DOHH2 (cell line): ENCODE results near the gene DDX41.

Experiments
- H3F3A ChIP-seq: fragments of 200-600 bp; sonication (generic), shearing (Covaris generic); 2 replicates; pipeline ENCODE4 v1.6.0; 2016; ENCODE audit warnings: antibody characterized with exemption, mild to moderate bottlenecking; ENCODE audit not compliant: control insufficient read depth, insufficient read depth
- H3K27ac ChIP-seq: fragments of 200-600 bp; sonication (generic); 2 replicates; pipeline ENCODE4 v1.5.1; 2014; ENCODE audit warnings: low read depth, mild to moderate bottlenecking, low read length, moderate library complexity
- H3K27me3 ChIP-seq: fragments of 200-600 bp; sonication (generic); 2 replicates; pipeline ENCODE4 v1.6.1; 2014; ENCODE audit warnings: mild to moderate bottlenecking, low read length, mixed read lengths; ENCODE audit not compliant: control insufficient read depth
- H3K36me3 ChIP-seq: fragments of 200-600 bp; sonication (generic); 2 replicates; pipeline ENCODE4 v1.6.1; 2014; ENCODE audit warnings: mild to moderate bottlenecking, low read length, moderate library complexity, mixed read lengths; ENCODE audit not compliant: control insufficient read depth
- H3K4me1 ChIP-seq: fragments of 200-600 bp; sonication (generic); 2 replicates; pipeline ENCODE4 v1.6.1; 2014; ENCODE audit warnings: mild to moderate bottlenecking, low read length, mixed read lengths; ENCODE audit not compliant: control insufficient read depth
- H3K4me2 ChIP-seq: fragments of 200-600 bp; sonication (generic); 2 replicates; pipeline ENCODE4 v1.6.0; 2014; ENCODE audit warnings: mild to moderate bottlenecking, low read length, moderate library complexity
- H3K4me3 ChIP-seq: fragments of 200-600 bp; sonication (generic); 2 replicates; pipeline ENCODE4 v1.5.1; 2014; ENCODE audit warnings: mild to moderate bottlenecking, low read length, mixed read lengths
- H3K79me2 ChIP-seq: fragments of 200-600 bp; sonication (generic); 2 replicates; pipeline ENCODE4 v1.6.1; 2014; ENCODE audit warnings: mild to moderate bottlenecking, low read length, mixed read lengths; ENCODE audit not compliant: control insufficient read depth
- H3K9me2 ChIP-seq: fragments of 200-600 bp; sonication (generic); replicated peaks from 2 replicates; pipeline ENCODE4 v1.6.1; 2014; ENCODE audit warnings: mild to moderate bottlenecking, low read length, mixed read lengths; ENCODE audit not compliant: control insufficient read depth
- H3K9me3 ChIP-seq: fragments of 200-600 bp; sonication (generic); 2 replicates; pipeline ENCODE4 v1.6.1; 2014; ENCODE audit warnings: antibody characterized with exemption, low read length, mixed read lengths; ENCODE audit not compliant: control insufficient read depth, insufficient read depth
- H4K20me1 ChIP-seq: fragments of 200-600 bp; sonication (generic); 2 replicates; pipeline ENCODE4 v1.6.0; 2014; ENCODE audit warnings: low read depth, mild to moderate bottlenecking, antibody characterized with exemption, low read length, moderate library complexity; ENCODE audit not compliant: control insufficient read depth, insufficient read depth
- CTCF ChIP-seq: fragments of 200-600 bp; sonication (generic); IDR thresholded peaks from one replicate; pipeline ENCODE4 v1.5.1; 2014; ENCODE audit warnings: antibody characterized with exemption, mild to moderate bottlenecking, low read depth, low read length; ENCODE audit not compliant: poor library complexity, severe bottlenecking
- EZH2phosphoT487 ChIP-seq: fragments of 200-600 bp; sonication (generic); IDR thresholded peaks from 2 replicates; pipeline ENCODE4 v1.6.1; 2017; ENCODE audit warnings: borderline replicate concordance, mild to moderate bottlenecking, antibody characterized with exemption, low read length, moderate library complexity, mixed read lengths

DDX41 gene

GRCh38 chr5:177503351-177504085, 13.2 kb downstream of the DDX41 start:
- peak overlapping the region; percentile 61; the same call in 1 of the 2 replicates for H3K4me2 ChIP-seq
- TF ChIP-seq CTCF, result no peak
- TF ChIP-seq EZH2phosphoT487, result no peak
- peaks cover 69% of the 10 kb centered on the region for H3K4me1 ChIP-seq
- peaks cover 22% of the 10 kb centered on the region for H3K79me2 ChIP-seq
- no peaks in the 10 kb centered on the region for H3K9me2 ChIP-seq
- peaks cover 10% of the 10 kb centered on the region for H3K27me3 ChIP-seq
- peak overlapping the region; percentile 83 for H3K27ac ChIP-seq
- H3K4me3 ChIP-seq, result no peak overlapping the region
- H3K36me3 ChIP-seq, result peaks cover 67% of the 10 kb centered on the region
- H3F3A ChIP-seq, result peaks cover 31% of the 10 kb centered on the region
- peaks cover 8% of the 10 kb centered on the region; the same call in 1 of the 2 replicates for H4K20me1 ChIP-seq
- no peaks in the 10 kb centered on the region for H3K9me3 ChIP-seq

GRCh38 chr5:177502886-177503285, 13.9 kb downstream of the DDX41 start:
- H3K4me2 ChIP-seq, result peak overlapping the region; percentile 61
- H3K4me3 ChIP-seq, result peak overlapping the region; percentile 28
- peaks cover 61% of the 10 kb centered on the region for H3K36me3 ChIP-seq
- H3K27ac ChIP-seq, result peak overlapping the region; percentile 83
- H3K9me3 ChIP-seq, result no peaks in the 10 kb centered on the region
- peaks cover 31% of the 10 kb centered on the region for H3F3A ChIP-seq
- H3K27me3 ChIP-seq, result peaks cover 16% of the 10 kb centered on the region
- H4K20me1 ChIP-seq, result peaks cover 8% of the 10 kb centered on the region; the same call in 1 of the 2 replicates
- no peaks in the 10 kb centered on the region for H3K9me2 ChIP-seq
- TF ChIP-seq EZH2phosphoT487 (no peak), CTCF (no peak)
- peaks cover 69% of the 10 kb centered on the region for H3K4me1 ChIP-seq
- peaks cover 16% of the 10 kb centered on the region for H3K79me2 ChIP-seq

GRCh38 chr5:177501874-177502678, 14.7 kb downstream of the DDX41 start:
- Histone ChIP-seq H3K4me2 (peak overlapping the region; percentile 61), H3F3A (peaks cover 31% of the 10 kb centered on the region), H3K79me2 (peaks cover 8% of the 10 kb centered on the region), H3K4me1 (peaks cover 63% of the 10 kb centered on the region), H4K20me1 (peaks cover 8% of the 10 kb centered on the region; the same call in 1 of the 2 replicates), H3K27ac (peak overlapping the region; percentile 83), H3K9me2 (no peaks in the 10 kb centered on the region), H3K27me3 (peaks cover 18% of the 10 kb centered on the region), H3K36me3 (peaks cover 53% of the 10 kb centered on the region), H3K4me3 (peak overlapping the region; percentile 28), H3K9me3 (no peaks in the 10 kb centered on the region)
- no peak for TF ChIP-seq EZH2phosphoT487
- no peak for TF ChIP-seq CTCF
